Neural cell (in vitro differentiated cells): Measurements from ENCODE around the gene CDO1. TPM values are rescaled to one million over a fixed set of nuclear protein-coding genes. Genes with fewer than 3 reads are reported as not detected.

ENCODE experiments used
- H2AFZ ChIP-seq: fragments of 200-600, 300-800 bp; sonication (generic), shearing (Covaris generic); 2 replicates; pipeline ENCODE4 v1.6.0; 2014; ENCODE audit warnings: low read depth, mild to moderate bottlenecking, antibody characterized with exemption, low read length, moderate library complexity
- H3F3A ChIP-seq: fragments of 200-600 bp; shearing (Covaris generic); 2 replicates; pipeline ENCODE4 v1.6.1; 2016; ENCODE audit warnings: mild to moderate bottlenecking, moderate library complexity, mixed read lengths, antibody characterized with exemption, low read length; ENCODE audit not compliant: insufficient read depth, poor library complexity, severe bottlenecking
- H3K27ac ChIP-seq: fragments of 200-600, 300-800 bp; sonication (generic), shearing (Covaris generic); 2 replicates; pipeline ENCODE4 v1.5.1; 2014; ENCODE audit warnings: mild to moderate bottlenecking, low read length, moderate library complexity
- H3K27me3 ChIP-seq: fragments of 300-800, 200-600 bp; sonication (generic), shearing (Covaris generic); 2 replicates; pipeline ENCODE4 v1.6.0; 2014; ENCODE audit warnings: mild to moderate bottlenecking, low read depth, low read length, moderate library complexity; ENCODE audit not compliant: insufficient read depth
- H3K36me3 ChIP-seq: fragments of 300-800, 200-600 bp; sonication (generic), shearing (Covaris generic); 2 replicates; pipeline ENCODE4 v1.5.1; 2014; ENCODE audit warnings: mild to moderate bottlenecking, antibody characterized with exemption, low read length, moderate library complexity; ENCODE audit not compliant: insufficient read depth
- H3K4me2 ChIP-seq: fragments of 300-800, 200-600 bp; sonication (generic), shearing (Covaris generic); 2 replicates; pipeline ENCODE4 v1.6.0; 2014; ENCODE audit warnings: mild to moderate bottlenecking, low read length
- H3K4me3 ChIP-seq: fragments of 300-800, 200-600 bp; sonication (generic), shearing (Covaris generic); 2 replicates; pipeline ENCODE4 v1.5.1; 2014; ENCODE audit warnings: mild to moderate bottlenecking, low read length, moderate library complexity
- H3K79me2 ChIP-seq: fragments of 200-600 bp; shearing (Covaris generic); replicated peaks from 2 replicates; pipeline ENCODE4 v1.6.0; 2014; ENCODE audit warnings: mild to moderate bottlenecking, low read length, moderate library complexity; ENCODE audit not compliant: insufficient read depth
- H3K9ac ChIP-seq: fragments of 300-800, 200-600 bp; sonication (generic), shearing (Covaris generic); 2 replicates; pipeline ENCODE4 v1.6.1; 2016; ENCODE audit warnings: mild to moderate bottlenecking, low read length, mixed read lengths
- H3K9me2 ChIP-seq: fragments of 200-600 bp; shearing (Covaris generic); 2 replicates; pipeline ENCODE4 v1.6.1; 2016; ENCODE audit warnings: mild to moderate bottlenecking, low read length, mixed read lengths; ENCODE audit not compliant: insufficient read depth
- H3K9me3 ChIP-seq: fragments of 200-600, 300-800 bp; sonication (generic), shearing (Covaris generic); 2 replicates; pipeline ENCODE4 v1.6.1; 2016; ENCODE audit warnings: mild to moderate bottlenecking, mixed run types, low read length, moderate library complexity, mixed read lengths
- H4K20me1 ChIP-seq: fragments of 200-600 bp; shearing (Covaris generic); 2 replicates; pipeline ENCODE4 v1.6.1; 2016; ENCODE audit warnings: mild to moderate bottlenecking, mixed run types; ENCODE audit not compliant: insufficient read depth
- EP300 ChIP-seq: fragments of 450-650 bp; conservative IDR thresholded peaks from 2 replicates; pipeline ENCODE4 v1.6.1; 2014; ENCODE audit warnings: antibody characterized with exemption, mild to moderate bottlenecking, moderate library complexity; ENCODE audit not compliant: poor library complexity, severe bottlenecking
- EZH2 ChIP-seq: fragments of 200-600, 300-800 bp; shearing (Covaris generic), sonication (generic); IDR thresholded peaks from 2 replicates; pipeline ENCODE4 v1.6.1; 2014; ENCODE audit warnings: antibody characterized with exemption, low read length, borderline replicate concordance, mild to moderate bottlenecking; ENCODE audit not compliant: insufficient read depth, poor library complexity, severe bottlenecking
- MXI1 ChIP-seq: fragments of 450-650 bp; conservative IDR thresholded peaks from 2 replicates; pipeline ENCODE4 v1.6.1; 2014; ENCODE audit warnings: antibody characterized with exemption, mild to moderate bottlenecking; ENCODE audit not compliant: poor library complexity, severe bottlenecking
- POLR2AphosphoS5 ChIP-seq: IDR thresholded peaks from 2 replicates; pipeline ENCODE4 v1.6.1; 2012
- RAD21 ChIP-seq: fragments of 450-650 bp; conservative IDR thresholded peaks from 2 replicates; pipeline ENCODE4 v1.6.1; 2014; ENCODE audit warnings: antibody characterized with exemption, mild to moderate bottlenecking, moderate library complexity
- SMC3 ChIP-seq: fragments of 450-650 bp; conservative IDR thresholded peaks from 2 replicates; pipeline ENCODE4 v1.6.1; 2014; ENCODE audit warnings: antibody characterized with exemption, mild to moderate bottlenecking, moderate library complexity; ENCODE audit not compliant: poor library complexity
- TAF1 ChIP-seq: IDR thresholded peaks from 2 replicates; pipeline ENCODE4 v1.6.1; 2012; ENCODE audit warnings: low read depth
- polyA plus RNA-seq: library from polyadenylated mRNA; depleted of rRNA; stranded (reverse); fragments of >200 nt; gene quantifications from 2 replicates; pipeline ENCODE4 v1.2.3, GENCODE V29; 2014
- TF ChIP-seq, protein P1 (sequence below): IDR thresholded peaks from 2 replicates; pipeline ENCODE4 v1.6.1; 2012; ENCODE audit warnings: borderline replicate concordance
- TF ChIP-seq, protein P2 (sequence below): fragments of 450-650 bp; IDR thresholded peaks from 2 replicates; pipeline ENCODE4 v1.5.1; 2014; ENCODE audit warnings: antibody characterized with exemption, mild to moderate bottlenecking, moderate library complexity; ENCODE audit not compliant: poor library complexity, severe bottlenecking

The CDO1 gene
- polyA plus RNA-seq, 1 donor from 2014 or later = 201 TPM

DNA sequence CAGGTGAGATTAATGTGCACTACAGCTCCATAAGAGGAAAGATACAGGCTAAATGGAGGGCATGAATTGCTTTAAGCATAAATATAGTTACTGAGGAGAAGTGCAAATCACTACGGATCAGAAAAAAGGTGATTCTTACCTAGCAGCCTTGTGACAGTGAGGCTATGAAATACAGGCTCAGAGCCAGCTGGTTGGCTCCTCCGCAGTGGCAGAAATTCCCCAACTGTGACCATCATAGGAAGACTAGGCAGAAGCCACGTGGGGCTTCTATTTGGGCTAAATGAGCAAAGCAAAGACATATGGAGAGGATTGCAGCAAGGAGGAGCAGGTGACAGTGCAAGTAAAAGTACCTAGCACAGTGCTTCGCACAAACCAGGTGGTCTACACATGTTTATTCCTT is 40.5 kb downstream of the CDO1 start:
- Histone ChIP-seq H3K36me3 (no peaks in the 10 kb centered on the region), H3K4me2 (no peak overlapping the region), H3K4me3 (no peak overlapping the region), H3K9ac (no peak overlapping the region), H3K9me2 (no peaks in the 10 kb centered on the region), H3F3A (no peaks in the 10 kb centered on the region), H2AFZ (no peak overlapping the region), H3K79me2 (no peaks in the 10 kb centered on the region), H3K9me3 (no peaks in the 10 kb centered on the region), H3K27me3 (no peaks in the 10 kb centered on the region), H3K27ac (no peak overlapping the region), H4K20me1 (no peaks in the 10 kb centered on the region)
- TF ChIP-seq, protein P1, sequence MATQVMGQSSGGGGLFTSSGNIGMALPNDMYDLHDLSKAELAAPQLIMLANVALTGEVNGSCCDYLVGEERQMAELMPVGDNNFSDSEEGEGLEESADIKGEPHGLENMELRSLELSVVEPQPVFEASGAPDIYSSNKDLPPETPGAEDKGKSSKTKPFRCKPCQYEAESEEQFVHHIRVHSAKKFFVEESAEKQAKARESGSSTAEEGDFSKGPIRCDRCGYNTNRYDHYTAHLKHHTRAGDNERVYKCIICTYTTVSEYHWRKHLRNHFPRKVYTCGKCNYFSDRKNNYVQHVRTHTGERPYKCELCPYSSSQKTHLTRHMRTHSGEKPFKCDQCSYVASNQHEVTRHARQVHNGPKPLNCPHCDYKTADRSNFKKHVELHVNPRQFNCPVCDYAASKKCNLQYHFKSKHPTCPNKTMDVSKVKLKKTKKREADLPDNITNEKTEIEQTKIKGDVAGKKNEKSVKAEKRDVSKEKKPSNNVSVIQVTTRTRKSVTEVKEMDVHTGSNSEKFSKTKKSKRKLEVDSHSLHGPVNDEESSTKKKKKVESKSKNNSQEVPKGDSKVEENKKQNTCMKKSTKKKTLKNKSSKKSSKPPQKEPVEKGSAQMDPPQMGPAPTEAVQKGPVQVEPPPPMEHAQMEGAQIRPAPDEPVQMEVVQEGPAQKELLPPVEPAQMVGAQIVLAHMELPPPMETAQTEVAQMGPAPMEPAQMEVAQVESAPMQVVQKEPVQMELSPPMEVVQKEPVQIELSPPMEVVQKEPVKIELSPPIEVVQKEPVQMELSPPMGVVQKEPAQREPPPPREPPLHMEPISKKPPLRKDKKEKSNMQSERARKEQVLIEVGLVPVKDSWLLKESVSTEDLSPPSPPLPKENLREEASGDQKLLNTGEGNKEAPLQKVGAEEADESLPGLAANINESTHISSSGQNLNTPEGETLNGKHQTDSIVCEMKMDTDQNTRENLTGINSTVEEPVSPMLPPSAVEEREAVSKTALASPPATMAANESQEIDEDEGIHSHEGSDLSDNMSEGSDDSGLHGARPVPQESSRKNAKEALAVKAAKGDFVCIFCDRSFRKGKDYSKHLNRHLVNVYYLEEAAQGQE = no peak
- TF ChIP-seq EP300 (no peak), RAD21 (no peak), EZH2 (no peak), POLR2AphosphoS5 (no peak), MXI1 (no peak), TAF1 (no peak), SMC3 (no peak)
- TF ChIP-seq, protein P2, sequence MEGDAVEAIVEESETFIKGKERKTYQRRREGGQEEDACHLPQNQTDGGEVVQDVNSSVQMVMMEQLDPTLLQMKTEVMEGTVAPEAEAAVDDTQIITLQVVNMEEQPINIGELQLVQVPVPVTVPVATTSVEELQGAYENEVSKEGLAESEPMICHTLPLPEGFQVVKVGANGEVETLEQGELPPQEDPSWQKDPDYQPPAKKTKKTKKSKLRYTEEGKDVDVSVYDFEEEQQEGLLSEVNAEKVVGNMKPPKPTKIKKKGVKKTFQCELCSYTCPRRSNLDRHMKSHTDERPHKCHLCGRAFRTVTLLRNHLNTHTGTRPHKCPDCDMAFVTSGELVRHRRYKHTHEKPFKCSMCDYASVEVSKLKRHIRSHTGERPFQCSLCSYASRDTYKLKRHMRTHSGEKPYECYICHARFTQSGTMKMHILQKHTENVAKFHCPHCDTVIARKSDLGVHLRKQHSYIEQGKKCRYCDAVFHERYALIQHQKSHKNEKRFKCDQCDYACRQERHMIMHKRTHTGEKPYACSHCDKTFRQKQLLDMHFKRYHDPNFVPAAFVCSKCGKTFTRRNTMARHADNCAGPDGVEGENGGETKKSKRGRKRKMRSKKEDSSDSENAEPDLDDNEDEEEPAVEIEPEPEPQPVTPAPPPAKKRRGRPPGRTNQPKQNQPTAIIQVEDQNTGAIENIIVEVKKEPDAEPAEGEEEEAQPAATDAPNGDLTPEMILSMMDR = no peak

DNA sequence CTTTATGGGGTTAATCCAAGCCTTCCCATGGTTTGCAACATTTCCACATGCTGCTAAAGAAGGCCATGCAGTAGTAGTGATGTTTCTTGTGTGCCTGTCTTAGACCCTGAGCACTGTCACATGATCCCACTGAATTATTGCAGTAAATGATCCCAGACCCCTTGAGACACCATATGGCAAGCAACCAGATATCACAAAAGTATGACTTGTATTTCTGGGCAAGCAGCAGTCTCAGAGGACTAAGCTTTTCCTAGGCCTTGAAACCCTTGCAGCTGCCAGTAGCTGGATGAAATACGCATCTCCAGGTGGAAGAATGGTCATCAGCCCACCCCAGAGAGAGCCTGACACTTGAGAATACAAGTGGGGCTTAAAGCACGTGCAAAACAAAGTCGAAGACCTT is 41.8 kb downstream of the CDO1 start:
- no peak overlapping the region for H2AFZ ChIP-seq
- H3K27me3 ChIP-seq = no peaks in the 10 kb centered on the region
- no peaks in the 10 kb centered on the region for H3K9me3 ChIP-seq
- no peaks in the 10 kb centered on the region for H3K36me3 ChIP-seq
- no peaks in the 10 kb centered on the region for H3K79me2 ChIP-seq
- H3K4me2 ChIP-seq = no peak overlapping the region
- no peaks in the 10 kb centered on the region for H3F3A ChIP-seq
- H3K9ac ChIP-seq = no peak overlapping the region
- no peak overlapping the region for H3K4me3 ChIP-seq
- no peak overlapping the region for H3K27ac ChIP-seq
- no peaks in the 10 kb centered on the region for H3K9me2 ChIP-seq
- H4K20me1 ChIP-seq = no peaks in the 10 kb centered on the region
- TF ChIP-seq SMC3 (no peak), POLR2AphosphoS5 (no peak), EZH2 (no peak), EP300 (no peak), MXI1 (no peak), RAD21 (no peak), TAF1 (no peak)
- TF ChIP-seq, protein P2 = no peak
- TF ChIP-seq, protein P1 = no peak
